CD4-positive, alpha-beta T cell treated with Interleukin-12 subunit alpha and Interleukin-12 subunit beta, for 1 hour (primary cell): ENCODE data around the gene C1QL2.

ENCODE experiments used
- DNase-seq: peaks from one replicate; pipeline ENCODE4 v3.0.0-alpha.2; 2020

The C1QL2 gene

GRCh38 chr2:119136093-119136492, 22.5 kb downstream of the C1QL2 start:
- no peak for DNase-seq

- no peak for DNase-seq
These were observed 23.8 kb downstream of the C1QL2 start for GRCh38 chr2:119134775-119135174.

GRCh38 chr2:119126650-119127049, 31.9 kb downstream of the C1QL2 start:
- DNase-seq, result peak; percentile 13

GRCh38 chr2:119123389-119123788, 35.2 kb downstream of the C1QL2 start:
- DNase-seq, result no peak

DNA sequence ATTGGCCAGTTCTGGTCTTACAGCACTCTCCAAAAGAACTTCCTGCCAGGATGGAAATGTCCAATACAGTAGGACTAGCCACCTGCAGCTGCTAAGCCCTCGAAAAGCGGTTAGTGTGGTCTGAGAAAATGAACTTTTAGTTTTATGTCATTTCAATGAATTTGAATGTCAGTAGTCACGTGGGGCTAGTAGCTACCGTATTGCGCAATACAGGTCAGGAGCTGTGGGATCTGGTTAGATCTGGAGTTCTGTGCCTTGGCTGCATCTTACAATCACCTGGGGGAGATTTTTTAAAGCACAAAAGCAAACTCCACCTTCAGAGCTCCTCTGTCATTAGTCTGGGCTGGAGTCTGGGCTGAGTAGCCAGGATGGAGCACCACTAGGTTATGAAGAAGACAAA, 35.9 kb downstream of the C1QL2 start:
- no peak for DNase-seq

DNA sequence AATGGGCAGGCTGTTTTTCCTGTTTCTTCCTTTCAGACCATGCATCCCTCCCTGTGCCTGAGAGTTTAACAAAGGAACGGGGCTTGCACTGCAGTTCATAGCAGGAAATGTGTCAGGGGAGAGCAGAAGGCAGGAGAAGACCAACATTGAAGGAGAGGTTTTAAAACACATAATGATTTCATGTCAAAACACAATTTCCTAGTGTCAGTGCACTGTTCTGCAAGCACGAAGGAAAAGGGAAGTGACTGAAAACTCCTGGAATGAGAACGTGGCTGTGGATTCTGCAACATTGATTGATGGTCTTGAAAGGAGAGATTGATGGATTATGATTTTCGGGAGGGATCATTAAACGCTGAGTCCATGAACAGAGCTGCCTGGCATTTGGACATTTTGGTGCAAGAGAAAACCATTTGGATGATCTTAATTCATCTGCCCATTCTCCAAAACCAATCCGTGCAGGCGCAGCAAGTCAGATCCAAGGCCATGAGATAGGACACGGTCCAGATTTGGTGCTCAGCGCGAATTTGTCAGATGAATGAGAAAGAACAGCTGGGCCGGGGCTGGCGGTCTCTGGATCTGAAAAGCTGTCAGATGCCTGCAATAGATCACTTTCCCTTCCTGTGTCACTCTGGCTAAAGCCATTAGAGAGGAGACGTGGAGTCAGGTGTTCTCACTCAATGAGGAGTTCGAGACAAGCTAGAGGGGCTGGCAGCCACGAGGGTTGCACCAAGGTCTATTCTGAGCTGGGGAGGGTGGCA, 38.4 kb downstream of the C1QL2 start:
- DNase-seq, result no peak

- no peak for DNase-seq
These were observed 39.3 kb downstream of the C1QL2 start for GRCh38 chr2:119119076-119119785.

GRCh38 chr2:119117891-119118882, 40.4 kb downstream of the C1QL2 start:
- DNase-seq, result no peak

DNA sequence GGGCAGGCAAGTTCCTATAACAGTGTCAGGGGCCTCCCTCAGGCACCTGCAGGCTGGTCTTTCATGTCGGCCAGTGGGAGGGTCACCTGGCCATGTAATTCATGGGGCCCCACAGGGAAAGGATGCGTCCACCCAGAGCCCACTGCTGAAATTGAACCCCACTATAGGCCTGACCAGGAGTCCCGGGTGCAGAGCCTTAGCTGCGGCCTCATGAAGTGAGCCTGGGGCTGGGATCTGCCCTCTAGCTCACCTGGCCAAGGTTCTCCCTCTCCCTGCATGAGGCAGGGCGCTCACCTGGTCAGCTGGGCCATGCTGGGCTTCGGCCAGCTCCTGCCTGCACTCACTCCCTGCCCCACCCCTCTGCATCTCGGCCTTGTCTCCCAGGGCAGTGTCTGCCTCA, 41.1 kb downstream of the C1QL2 start:
- DNase-seq, result no peak

DNA sequence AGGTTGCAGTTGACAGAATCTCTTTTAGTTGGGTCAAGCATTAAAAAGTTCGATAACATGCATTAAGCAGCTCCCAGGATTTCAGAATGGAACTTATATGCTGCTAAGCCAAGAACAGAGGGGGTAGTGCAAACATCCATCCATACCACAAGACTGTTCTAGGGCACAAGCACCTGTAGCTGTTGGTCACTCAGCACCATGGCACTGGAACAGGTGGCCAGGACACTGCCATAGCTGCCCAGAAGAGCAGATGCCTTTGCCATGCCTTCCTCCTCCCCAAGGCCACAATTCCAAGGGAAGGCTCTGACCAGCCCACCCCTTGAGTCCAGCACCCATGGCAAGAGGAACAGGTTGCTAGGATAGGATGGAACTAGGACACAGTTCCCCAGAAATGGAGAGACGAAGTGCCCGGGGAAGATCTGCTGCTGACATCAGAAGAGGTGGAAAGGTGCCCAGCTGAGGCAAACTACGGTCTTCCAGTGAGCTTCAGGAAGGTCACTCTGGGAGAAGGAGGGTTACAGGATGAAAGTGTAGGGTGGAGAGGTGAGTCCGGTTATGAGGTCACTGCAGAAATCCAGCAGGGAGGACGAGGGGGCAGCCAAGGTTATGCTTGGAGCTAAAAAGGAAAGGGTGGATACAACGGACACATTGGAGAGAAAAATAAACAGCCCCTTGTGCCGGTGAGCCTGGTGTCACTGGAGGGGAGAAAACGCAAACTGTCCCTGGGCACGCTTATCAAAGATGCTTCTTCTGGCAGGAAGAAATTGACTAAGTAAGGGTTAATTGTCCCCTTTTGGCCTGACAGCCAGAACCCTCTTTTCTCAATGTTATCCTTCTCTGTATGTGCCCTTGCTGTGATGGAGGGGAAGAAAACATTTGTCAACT, 41.9 kb downstream of the C1QL2 start:
- no peak for DNase-seq

DNA sequence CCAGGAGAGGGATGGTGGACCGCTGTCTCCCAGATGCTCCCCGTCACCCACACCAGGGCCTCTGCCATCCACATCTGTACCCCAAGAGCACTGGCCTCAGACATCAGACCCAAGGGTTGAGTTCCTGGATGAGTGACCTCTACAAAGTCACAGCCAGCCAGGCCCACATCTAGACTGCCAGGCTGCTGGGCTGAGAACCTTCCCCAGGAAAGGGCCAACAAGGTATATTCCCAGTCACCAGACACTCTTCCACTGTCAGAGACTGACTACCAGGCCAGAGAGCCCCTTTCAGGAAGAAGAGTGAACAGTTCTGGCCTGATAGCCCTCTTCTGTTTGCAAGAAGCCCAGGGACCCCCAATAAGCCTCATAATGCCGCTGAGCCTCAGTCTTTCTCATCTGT, 44.3 kb downstream of the C1QL2 start:
- DNase-seq, result no peak

GRCh38 chr2:119113489-119113770, 45.1 kb downstream of the C1QL2 start:
- no peak for DNase-seq

- no peak for DNase-seq
These were observed 45.6 kb downstream of the C1QL2 start for GRCh38 chr2:119112770-119113488.

DNA sequence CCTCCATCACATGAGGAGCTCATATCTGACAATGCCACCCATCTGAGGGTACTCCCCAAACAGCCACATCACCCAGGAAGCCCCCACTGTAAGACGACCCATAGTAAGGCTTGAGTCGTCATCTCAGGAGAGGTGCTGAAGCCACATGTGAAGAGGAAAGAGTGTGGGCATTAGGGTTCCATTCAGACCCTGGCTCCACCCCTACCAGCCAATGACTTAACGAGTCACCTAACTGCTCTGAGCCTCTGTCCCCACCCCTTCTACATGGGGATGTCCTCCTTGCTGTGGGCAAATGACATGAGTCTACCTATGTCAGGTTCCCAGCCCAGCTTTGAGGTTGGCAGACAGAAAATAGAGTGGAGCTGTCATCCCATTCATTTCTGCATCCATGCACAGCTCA, 46.3 kb downstream of the C1QL2 start:
- no peak for DNase-seq

GRCh38 chr2:119111115-119111975, 47.2 kb downstream of the C1QL2 start:
- no peak for DNase-seq

DNA sequence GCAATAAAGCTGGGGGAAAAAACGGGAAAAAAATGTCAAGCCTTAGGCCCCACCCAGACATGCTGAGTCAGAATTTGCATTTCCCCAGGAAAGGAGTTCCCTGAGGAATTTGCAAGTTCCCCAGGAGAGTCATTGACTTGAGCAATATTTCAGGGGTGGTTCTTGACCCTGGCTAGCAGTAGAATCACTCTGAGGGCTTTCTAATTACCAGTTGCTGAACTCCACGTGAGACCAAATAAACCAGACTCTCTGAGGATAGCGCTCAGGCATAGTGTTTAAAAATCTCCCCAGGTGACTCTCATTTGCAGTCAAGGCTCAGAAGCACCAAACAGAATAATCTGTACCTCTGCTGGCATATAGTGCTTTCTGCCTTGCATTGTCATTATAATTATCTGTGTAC, 48.7 kb downstream of the C1QL2 start:
- DNase-seq, result no peak

DNA sequence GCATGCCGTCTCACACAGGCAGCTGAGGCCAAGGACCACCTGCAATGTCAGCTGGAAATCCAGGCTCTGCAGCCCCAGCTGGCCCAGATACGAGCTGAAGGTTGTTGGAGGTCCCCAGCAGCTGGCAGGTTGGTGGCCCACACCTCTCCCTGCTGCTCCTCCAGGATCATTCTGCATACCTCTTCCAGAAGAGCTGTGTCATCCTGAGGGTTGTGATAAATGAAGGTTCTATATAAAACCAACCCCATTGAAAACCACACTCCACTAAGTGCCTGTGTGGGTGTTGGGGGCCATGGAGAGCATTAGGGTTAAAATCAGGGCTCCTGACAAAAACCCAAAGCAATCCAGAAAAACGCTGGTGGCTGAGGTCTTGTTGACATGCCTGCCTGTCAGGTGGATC, 50.4 kb downstream of the C1QL2 start:
- DNase-seq, result no peak

DNA sequence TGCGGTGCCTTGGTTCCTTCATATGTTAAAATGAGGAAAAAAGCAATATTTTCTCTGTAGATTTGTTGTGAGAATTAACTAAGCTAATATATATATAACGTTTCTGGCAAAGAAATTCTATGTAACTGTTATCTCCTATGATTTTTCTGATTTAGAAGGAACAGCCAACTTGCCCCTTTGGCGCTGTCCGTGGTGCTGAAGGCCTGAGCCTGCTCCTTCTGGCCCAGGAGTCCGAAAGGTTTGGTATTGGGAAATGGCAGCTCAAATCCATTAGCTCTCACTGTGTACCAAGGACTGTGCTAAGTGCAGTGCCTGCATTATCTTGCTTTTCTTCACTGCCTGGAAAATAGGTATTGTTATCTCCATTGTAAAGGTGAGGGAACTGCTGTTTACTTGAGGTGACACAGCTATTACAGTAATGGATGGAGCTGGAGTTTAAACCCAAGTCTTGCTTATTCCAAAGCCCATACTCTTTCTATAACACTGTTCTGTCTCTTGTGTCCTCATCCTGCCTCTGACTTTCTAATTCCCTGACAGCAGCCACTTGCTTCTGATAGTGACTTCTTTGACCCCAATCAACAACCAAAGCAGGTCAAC, 52.2 kb downstream of the C1QL2 start:
- no peak for DNase-seq
